Activated CD8-positive, alpha-beta memory T cell treated with anti-CD3 and anti-CD28 coated beads for 1 hour (primary cell): Measurements from ENCODE around the gene TLX2.
"Not testable (repeated sequence)": the region's sequence is repeated elsewhere in the genome, so short reads cannot be mapped to it uniquely, and the experiment has no call there.

ENCODE experiments used
- DNase-seq, 2 donors: peaks; one replicate each; pipeline ENCODE4 v3.0.0-alpha.2; 2020; ENCODE audit warnings: low read depth in 1 of 2; ENCODE audit errors: extremely low read depth in 1 of 2

The TLX2 gene

DNA sequence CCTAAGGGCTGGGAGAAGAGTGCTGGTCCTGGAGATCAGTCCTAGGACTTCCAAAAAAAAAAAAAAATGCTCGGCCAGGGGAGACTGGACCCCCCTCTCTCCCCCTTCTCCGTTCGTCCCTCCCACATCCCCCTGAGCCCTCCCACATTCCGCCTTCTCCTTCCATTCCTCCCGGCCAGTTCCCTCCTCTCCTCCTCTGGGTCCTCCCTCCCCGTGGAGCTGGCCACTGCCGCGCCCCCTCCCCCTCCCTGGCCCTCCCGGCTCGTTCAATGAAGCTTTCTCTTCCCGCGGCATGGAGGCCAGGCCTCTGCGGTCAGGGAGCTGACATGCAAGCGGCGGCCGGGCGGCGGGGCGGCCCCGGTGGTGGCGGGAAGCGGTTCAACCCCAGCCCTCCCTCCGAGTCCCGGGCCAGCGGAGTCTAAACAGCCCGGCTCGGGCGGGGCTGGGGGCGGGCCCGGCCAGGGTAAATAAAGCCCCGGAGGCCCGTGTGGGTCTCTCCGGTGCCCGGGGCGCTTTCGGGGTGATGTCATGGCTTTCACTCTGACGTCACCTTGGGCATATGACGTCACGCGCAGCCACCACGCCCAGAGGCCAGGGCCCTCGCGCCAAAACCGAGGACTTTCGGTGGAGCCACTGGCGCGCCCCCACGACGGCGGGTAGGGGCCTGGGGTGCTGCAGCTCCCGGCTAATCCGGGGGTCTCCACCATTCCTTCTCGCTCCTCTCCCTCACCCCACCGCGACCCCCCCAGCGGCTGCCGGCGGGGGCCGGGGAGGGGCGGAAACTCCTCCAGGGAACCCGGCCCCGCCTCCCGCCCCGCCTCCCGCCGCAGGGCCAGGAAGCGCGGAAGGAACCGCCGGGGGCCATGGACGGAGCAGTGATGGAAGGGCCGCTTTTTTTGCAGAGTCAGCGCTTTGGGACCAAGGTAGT lies 39.9 kb downstream of the TLX2 start, which contains the start of the genes DOK1 and LOXL3:
Gene DOK1 (plus strand): TSS at position 829 of the 928 bp plus-strand sequence. CDS start 35 bp downstream, at position 864.
Gene LOXL3 (minus strand): TSS at position 51 of the 928 bp plus-strand sequence. CDS start 1,308 bp downstream, outside the sequence.
- peak; percentile 36 to 78 for DNase-seq

DNA sequence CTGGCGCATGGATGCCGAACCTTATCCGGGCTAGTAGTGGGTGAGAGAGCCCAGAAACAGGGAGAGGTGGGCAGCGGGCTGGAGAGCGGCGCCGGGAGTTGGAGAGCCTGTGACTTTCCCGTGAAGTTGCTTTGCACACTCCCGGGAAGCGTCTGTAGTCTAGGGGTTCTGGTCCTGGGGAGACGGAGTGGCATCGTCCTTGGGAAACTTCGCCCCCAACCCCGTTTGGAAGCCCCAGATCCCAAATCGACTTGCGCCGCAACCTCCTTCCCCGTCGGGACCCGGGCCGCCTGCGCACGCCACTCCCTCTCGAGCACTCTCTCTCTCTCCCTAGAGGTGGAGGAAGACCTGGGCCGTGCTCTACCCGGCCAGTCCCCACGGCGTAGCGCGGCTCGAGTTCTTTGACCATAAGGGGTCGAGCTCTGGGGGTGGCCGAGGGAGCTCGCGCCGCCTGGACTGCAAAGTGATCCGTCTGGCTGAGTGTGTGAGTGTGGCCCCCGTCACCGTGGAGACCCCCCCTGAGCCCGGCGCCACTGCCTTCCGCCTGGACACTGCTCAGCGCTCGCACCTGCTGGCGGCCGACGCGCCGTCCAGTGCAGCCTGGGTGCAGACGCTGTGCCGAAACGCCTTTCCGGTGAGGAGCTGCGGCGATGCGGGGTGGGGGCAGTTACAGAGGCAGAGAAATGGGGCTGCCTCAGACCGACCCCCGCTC lies 40.7 kb downstream of the TLX2 start:
- no peak for DNase-seq

DNA sequence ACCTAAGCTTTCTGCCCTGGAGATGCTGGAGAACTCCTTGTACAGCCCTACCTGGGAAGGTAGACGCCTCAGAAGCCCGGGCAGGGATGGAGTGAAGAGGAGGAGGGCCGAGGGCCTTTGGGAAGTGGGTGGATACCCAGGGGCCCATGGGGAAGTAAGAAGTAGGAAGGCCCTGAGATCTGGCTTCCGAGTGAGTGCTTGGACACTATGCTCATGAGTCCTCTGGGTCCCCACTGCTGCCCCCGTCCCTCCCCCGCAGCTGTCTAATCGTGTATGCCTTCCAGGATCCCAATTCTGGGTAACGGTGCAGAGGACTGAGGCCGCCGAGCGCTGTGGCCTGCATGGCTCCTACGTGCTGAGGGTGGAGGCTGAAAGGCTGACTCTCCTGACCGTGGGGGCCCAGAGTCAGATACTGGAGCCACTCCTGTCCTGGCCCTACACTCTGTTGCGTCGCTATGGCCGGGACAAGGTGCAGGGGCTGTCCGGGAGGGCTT lies 41.4 kb downstream of the TLX2 start:
- DNase-seq: no peak

DNA sequence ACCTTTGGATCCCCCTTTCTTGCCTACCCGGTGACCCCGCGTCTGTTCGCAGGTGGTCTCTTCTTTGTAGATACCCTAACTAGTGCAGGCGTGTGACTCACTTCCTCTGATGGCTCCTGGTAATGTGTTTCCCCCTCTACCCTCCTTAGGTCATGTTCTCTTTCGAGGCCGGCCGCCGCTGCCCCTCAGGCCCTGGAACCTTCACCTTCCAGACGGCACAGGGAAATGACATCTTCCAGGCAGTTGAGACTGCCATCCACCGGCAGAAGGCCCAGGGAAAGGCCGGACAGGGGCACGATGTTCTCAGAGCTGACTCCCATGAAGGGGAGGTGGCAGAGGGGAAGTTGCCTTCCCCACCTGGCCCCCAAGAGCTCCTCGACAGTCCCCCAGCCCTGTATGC lies 41.9 kb downstream of the TLX2 start:
- no peak for DNase-seq

DNA sequence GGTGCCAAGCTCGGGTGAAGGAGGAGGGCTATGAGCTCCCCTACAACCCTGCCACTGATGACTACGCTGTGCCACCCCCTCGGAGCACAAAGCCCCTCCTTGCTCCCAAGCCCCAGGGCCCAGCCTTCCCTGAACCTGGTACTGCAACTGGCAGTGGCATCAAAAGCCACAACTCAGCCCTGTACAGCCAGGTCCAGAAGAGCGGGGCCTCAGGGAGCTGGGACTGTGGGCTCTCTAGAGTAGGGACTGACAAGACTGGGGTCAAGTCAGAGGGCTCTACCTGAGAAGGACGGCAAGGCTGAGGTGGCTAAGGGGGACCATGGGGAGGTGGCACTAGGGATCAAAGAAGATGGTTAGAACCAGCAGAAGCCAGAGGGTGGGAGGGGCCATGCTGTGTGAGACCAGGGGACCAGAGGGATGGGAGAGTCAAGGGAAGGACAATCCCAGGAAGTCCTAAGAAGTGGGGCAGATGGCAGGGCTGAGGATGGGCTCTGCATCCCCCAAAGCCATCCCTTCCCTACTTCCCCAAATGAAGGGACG lies 42.7 kb downstream of the TLX2 start:
- no peak for DNase-seq

DNA sequence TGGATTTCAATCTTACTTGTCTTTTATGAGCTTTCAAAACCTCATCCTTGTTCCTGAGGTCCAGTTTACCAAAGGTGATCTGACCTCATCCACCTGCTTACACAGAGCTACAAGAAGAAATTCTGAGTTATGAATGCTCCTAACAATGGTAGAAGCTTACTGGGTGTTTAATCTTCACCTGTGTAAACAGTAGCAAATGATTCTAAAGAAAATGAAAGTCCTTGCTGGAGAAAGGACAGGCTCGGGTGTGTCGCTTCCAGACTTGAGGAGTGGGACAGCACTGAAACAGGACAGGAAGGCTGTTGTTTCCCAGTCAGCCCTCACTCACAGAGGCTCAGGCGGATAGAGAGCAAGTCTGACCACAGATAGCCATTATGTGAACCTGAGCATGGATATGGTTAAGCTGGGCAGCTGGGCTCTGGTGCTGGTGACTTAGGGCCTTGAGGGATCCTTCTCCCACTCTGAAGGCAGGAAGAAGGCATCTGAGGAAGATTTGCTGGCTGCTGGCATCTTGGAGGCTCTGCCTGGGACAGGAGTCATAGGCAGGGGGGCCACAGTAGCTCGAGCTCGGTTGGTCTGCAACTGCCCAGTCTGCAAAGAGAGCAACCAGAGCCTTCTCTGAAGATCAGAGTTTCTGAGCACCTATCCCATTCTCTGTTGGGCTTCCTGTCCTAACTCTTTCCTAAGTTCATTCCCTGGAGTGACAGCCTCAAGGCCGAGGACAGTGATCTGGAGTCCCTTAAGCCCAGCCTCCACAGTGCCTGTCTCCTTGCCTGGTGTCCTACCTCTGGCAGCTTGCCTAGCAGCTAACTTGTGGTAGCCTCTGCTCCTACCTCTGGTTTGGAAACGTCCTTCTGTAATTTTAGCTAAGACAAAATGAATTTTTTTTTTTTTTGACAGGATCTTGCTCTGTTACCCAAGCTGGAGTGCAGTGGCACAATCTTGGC lies 44.3 kb downstream of the TLX2 start:
- DNase-seq: no peak

DNA sequence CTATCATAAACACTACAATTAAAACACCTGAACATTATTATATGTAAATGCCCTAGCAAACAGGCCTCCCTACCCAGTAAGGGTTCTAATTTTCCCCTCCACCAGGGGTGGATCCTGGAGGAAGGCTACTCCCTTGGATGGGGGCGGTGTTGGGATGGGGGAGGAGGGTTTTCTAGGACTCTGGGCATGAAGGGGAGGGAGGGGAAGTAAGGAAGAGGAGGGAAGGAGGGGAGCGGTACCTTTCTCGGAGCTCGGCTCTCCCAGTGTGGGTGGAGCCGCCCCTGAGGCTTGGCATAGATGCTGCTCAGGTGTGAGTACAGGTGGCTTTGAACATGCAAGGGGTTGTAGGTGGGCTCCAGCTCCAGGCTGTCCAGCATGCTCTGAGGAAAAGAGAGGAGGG lies 45.7 kb downstream of the TLX2 start:
- no peak for DNase-seq

DNA sequence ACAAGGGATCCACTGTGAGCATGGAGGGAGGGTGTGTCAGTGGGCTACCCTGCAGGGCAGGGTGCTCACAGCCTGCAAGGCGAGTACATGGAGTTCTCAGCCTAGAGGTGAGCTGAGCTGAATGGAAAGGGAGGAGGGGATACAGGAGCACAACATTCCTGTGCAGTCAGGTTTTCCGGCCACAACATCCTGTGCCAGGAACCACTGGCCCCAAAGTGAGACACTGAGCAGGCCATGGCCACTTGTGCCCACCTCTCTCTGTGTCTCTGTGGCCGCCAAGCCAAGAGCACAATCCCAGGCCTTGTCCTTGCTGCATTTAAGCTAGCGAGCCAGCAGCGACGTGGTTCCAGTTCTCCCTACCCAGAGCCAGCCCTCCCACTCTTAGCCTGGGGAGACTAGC lies 46.3 kb downstream of the TLX2 start:
- DNase-seq: no peak

DNA sequence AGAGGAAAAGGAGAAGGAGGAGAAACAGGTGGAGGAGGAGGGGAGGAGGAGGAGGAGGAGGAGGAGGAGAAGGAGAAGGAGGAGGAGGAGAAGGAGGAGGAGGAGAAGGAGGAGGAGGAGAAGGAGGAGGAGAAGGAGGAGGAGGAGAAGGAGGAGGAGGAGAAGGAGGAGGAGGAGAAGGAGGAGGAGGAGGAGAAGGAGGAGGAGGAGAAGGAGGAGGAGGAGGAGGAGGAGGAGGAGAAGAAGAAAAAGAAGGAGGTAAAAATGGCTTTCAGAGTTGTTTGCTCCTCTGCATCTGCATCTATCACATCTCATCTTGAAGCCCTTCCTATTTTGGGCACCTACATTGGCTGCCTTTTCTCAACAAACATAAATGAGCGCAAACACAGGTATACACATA lies 46.8 kb downstream of the TLX2 start:
- not testable (repeated sequence) for DNase-seq

DNA sequence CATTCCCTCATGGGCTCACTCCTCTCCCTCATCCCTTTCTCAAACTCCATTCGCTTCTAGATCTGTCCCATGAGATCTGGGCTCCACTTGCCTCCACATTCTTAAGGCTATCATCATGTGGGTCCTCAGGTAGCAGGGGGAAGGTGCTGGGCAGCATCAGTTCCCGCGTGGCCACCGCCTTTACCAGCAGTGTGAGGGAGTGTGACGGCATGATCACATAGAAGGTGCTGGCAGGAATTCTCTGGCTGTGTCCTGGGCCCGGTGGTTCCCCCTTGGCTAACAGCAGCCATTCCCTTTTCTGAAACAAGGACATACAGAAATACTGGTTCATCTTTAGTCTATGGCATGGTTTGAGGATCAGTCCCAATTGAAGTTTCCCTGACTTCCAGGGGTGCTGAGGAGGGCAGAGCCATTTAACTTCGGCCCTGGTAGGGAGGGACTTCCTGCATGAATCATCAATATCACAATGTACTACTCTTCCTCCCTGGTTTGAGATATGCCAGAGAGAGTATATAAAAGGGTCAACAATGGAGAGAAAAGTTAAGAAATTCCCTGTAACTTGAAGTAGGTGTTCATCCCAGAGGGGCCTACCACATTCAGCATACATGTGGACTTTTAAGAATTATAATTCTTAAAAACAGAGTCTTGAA lies 48.0 kb downstream of the TLX2 start:
- no peak for DNase-seq

DNA sequence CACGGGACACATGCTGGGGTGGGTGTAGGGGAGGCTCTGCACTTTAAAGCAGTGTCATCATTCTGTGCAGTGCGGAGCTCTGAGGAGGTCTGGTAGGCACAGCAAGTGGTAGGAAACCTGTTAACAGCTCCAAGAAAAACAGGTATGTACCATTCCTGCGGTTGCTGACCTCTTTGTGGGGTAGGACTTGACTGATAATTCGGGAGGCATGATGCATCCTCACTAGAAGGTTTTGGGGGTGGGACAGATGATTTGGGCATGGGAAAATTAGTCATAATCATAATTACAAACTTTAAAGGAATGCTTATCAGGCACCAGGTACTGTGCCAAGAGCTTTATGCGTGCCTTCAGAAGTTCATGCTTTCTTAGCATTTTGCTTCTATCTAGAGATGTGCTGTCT lies 50.0 kb downstream of the TLX2 start:
- no peak for DNase-seq

DNA sequence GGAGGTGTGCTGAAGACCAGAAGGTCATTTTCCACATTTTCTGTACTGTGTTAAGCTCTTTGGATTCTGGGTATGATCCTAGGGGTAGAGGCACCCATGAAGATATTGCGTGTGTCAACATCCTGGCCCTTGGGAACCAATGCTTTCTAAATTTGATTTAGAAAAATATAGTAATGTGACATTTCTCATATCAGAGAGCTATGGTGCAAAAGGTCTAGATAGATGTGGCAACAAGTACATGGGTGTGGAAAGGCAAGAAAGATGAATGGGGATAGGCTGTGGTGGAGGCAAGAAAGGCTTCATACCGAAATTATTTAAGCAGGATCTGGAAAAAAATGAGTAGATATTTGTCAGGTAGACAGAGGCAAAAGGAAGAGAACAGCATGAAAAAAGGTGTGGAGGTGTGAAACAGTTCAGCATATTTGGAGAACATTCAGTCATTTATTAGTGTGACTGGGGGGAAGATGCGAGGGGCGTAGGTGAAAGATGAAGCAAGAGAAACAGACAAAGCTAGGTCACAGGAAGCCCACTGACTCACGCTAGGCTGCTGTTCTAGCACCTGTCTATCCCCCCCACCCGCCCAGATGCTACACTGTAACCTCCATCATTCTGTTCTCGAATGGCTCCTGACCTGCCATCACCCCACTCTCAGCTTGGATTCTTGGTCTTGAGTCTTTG lies 52.0 kb downstream of the TLX2 start:
- DNase-seq: no peak

DNA sequence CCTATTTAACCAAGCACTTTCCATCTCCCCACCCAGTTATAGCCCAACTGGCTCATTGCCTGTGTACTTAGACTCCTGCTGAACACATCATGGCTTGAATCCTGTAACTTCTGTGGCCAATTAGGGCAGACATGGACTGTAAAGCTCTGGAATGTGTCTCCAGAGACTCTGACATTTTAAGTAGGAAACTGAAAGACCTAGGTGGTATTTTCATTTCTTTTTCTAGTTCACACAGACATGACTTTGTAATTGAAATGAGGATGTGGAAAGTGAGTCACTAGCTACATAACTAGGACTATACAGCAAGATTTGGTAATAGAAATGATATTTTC lies 52.5 kb downstream of the TLX2 start:
- no peak for DNase-seq
